Esophagus squamous epithelium (tissue), 4 donors: Measurements from ENCODE around the gene EXOSC9.

ENCODE experiments used
- CTCF ChIP-seq, 6 experiments: fragments of 450-650 bp in 4 of 6; fragments of 200-600 bp in 2 of 6; sonication (generic) in 2 of 6; IDR thresholded peaks; one replicate each; pipeline ENCODE4 v1.5.1; 2016 to 2019; ENCODE audit warnings: antibody characterized with exemption in 6 of 6, mild to moderate bottlenecking in 4 of 6, moderate library complexity in 4 of 6
- POLR2A ChIP-seq, 4 donors: fragments of 450-650 bp; IDR thresholded peaks; one replicate each; pipeline ENCODE4 v1.6.1; 2017; ENCODE audit warnings: antibody characterized with exemption in 4 of 4, mild to moderate bottlenecking in 4 of 4, moderate library complexity in 3 of 4

- TF ChIP-seq CTCF (IDR thresholded peaks at IDR 0.05): no peak
- TF ChIP-seq POLR2A (IDR thresholded peaks at IDR 0.05): no peak
Measured at GRCh38 chr4:121817006-121817405, 15.9 kb downstream of the EXOSC9 start.
